Smooth muscle cell (in vitro differentiated cells): Measurements from ENCODE around the gene HES4. TPM values are rescaled to one million over a fixed set of nuclear protein-coding genes. Genes with fewer than 3 reads are reported as not detected.

ENCODE experiments used
- DNase-seq: peaks from one replicate; lab custom pipeline; 2025; ENCODE audit not compliant: unreplicated experiment; lab: John Stamatoyannopoulos, UW
- H2AFZ ChIP-seq: fragments of 200-600 bp; sonication (generic); 2 replicates; pipeline ENCODE4 v1.6.0; 2016; ENCODE audit warnings: antibody characterized with exemption, low read depth, mild to moderate bottlenecking
- H3F3A ChIP-seq: fragments of 200-600 bp; sonication (generic); 2 replicates; pipeline ENCODE4 v1.6.0; 2017; ENCODE audit warnings: antibody characterized with exemption, low read depth
- H3K27ac ChIP-seq: fragments of 200-600 bp; sonication (generic); 2 replicates; pipeline ENCODE4 v1.5.1; 2016; ENCODE audit warnings: low read depth, mild to moderate bottlenecking
- H3K27me3 ChIP-seq: fragments of 200-600 bp; sonication (generic); 2 replicates; pipeline ENCODE4 v1.6.1; 2016; ENCODE audit warnings: low read depth, mild to moderate bottlenecking
- H3K36me3 ChIP-seq: fragments of 200-600 bp; sonication (generic); 2 replicates; pipeline ENCODE4 v1.5.1; 2016; ENCODE audit warnings: low read depth
- H3K4me1 ChIP-seq: fragments of 200-600 bp; sonication (generic); 2 replicates; pipeline ENCODE4 v1.5.1; 2016; ENCODE audit warnings: low read depth
- H3K4me2 ChIP-seq: fragments of 200-600 bp; sonication (generic); 2 replicates; pipeline ENCODE4 v1.6.0; 2016; ENCODE audit warnings: mild to moderate bottlenecking
- H3K4me3 ChIP-seq: fragments of 200-600 bp; sonication (generic); 2 replicates; pipeline ENCODE4 v1.5.1; 2016; ENCODE audit warnings: mild to moderate bottlenecking
- H3K79me2 ChIP-seq: fragments of 200-600 bp; sonication (generic); 2 replicates; pipeline ENCODE4 v1.6.0; 2016; ENCODE audit warnings: low read depth, mild to moderate bottlenecking
- H3K9ac ChIP-seq: fragments of 200-600 bp; sonication (generic); 2 replicates; pipeline ENCODE4 v1.6.0; 2016; ENCODE audit warnings: low read depth
- H3K9me3 ChIP-seq: fragments of 200-600 bp; sonication (generic); replicated peaks from 2 replicates; pipeline ENCODE4 v1.5.1; 2016; ENCODE audit warnings: low read depth
- H4K20me1 ChIP-seq: fragments of 200-600 bp; sonication (generic); 2 replicates; pipeline ENCODE4 v1.6.0; 2016; ENCODE audit warnings: low read depth
- WGBS: methylation state at CpG from one replicate; pipeline ENCODE4 v1.1.7; 2016; ENCODE audit warnings: low lambda C conversion rate; 5-methylcytosine and 5-hydroxymethylcytosine counted together
- polyA plus RNA-seq: library from polyadenylated mRNA; unstranded; fragments of >200 nt; fragmentation: Nextera tagmentation; extraction: Ambion mirVana; gene quantifications from 2 replicates; pipeline ENCODE4 v1.2.1, GENCODE V29; 2016
- total RNA-seq: library from RNA; depleted of rRNA; stranded (reverse); fragments of >200 nt; gene quantifications from 2 replicates; pipeline ENCODE4 v1.2.3, GENCODE V29; 2014
- TF ChIP-seq, protein P1 (sequence below): fragments of 200-600 bp; sonication (generic); IDR thresholded peaks from 2 replicates; pipeline ENCODE4 v1.5.1; 2017; ENCODE audit warnings: borderline replicate concordance, mild to moderate bottlenecking, antibody characterized with exemption; ENCODE audit not compliant: insufficient read depth, poor library complexity, severe bottlenecking

Gene HES4
- total and polyA plus RNA-seq, 2 experiments from 2014 or later = 57.0 to 72.0 TPM

DNA sequence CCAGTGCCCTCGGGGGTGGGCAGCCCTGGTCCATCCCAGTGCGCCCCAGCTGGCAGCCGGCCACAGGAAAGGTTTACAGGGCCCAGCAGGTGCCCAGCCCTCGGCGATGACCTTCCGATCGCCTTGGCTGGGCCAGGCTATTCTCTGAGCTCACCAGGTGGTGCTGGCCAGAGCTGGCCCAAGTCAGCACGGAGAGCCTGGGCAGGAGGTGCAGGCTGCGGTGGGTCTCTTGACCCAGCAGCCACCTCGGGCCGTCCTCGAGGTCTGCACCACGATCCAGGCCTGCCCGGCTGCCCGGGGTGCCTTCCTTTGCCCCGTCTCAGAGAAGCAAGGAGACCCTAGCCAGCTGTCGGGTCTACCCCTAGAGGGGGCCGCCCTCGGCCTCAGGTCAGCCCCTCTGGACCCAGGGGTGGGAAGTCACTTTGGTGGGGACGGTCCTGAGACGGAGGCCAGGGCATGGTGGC, 18.4 kb downstream of the HES4 start:
- no peak overlapping the region for H3K9ac ChIP-seq
- H3K4me3 ChIP-seq = no peak overlapping the region
- H3K27me3 ChIP-seq = peaks cover 15% of the 10 kb centered on the region
- TF ChIP-seq, protein P1, sequence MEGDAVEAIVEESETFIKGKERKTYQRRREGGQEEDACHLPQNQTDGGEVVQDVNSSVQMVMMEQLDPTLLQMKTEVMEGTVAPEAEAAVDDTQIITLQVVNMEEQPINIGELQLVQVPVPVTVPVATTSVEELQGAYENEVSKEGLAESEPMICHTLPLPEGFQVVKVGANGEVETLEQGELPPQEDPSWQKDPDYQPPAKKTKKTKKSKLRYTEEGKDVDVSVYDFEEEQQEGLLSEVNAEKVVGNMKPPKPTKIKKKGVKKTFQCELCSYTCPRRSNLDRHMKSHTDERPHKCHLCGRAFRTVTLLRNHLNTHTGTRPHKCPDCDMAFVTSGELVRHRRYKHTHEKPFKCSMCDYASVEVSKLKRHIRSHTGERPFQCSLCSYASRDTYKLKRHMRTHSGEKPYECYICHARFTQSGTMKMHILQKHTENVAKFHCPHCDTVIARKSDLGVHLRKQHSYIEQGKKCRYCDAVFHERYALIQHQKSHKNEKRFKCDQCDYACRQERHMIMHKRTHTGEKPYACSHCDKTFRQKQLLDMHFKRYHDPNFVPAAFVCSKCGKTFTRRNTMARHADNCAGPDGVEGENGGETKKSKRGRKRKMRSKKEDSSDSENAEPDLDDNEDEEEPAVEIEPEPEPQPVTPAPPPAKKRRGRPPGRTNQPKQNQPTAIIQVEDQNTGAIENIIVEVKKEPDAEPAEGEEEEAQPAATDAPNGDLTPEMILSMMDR = no peak
- H3K4me2 ChIP-seq = no peak overlapping the region
- H3K27ac ChIP-seq = no peak overlapping the region
- H3K4me1 ChIP-seq = no peaks in the 10 kb centered on the region
- H2AFZ ChIP-seq = no peak overlapping the region
- no peaks in the 10 kb centered on the region for H3K79me2 ChIP-seq
- H3F3A ChIP-seq = no peaks in the 10 kb centered on the region
- no peak for DNase-seq
- no peaks in the 10 kb centered on the region for H3K36me3 ChIP-seq
- 88% methylated on average over 21 of the region's 21 CpGs for WGBS
- no peaks in the 10 kb centered on the region for H4K20me1 ChIP-seq
- H3K9me3 ChIP-seq = no peaks in the 10 kb centered on the region

DNA sequence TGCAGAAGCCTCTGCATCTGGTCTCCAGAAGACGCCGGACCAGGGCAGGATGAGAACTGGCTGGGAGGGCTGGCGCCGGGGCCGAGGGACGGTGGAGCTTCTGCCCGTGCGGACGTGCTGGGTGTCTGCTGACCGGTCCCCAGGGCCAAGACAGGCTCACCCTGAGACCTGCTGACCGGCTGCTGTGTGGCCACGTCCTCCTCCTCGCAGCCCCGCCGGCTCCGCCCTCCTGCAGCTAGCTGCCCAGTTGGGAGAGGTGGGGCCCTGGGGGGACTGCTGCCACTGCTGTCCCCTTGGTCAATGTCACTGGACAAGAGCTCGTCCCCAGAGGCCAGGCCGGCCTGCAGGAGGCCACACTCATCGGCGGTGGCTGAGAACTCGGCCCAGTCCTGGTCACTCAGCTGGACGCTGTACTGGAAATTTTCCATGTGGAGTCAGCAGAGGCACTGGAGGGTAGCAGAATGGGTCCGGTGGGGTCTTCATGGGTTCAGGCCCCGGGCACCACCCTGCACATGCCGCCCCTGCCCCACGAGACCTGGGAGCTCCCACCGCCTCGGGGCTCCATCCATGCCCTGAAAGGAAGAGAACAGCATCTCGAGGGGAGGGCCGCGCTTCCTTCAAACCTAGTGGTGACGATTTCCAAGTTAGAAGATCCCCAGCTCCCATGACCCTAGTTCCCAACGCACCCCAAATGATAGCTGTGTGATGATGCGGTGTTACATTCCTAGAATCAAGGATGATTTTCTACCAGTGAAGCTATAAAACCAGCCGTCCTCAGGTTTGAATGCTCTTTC, 19.1 kb downstream of the HES4 start:
- Histone ChIP-seq H3K27me3 (peaks cover 15% of the 10 kb centered on the region), H3K4me3 (no peak overlapping the region), H3K4me1 (no peaks in the 10 kb centered on the region), H4K20me1 (no peaks in the 10 kb centered on the region), H3K9me3 (no peaks in the 10 kb centered on the region), H2AFZ (no peak overlapping the region), H3K79me2 (no peaks in the 10 kb centered on the region), H3F3A (no peaks in the 10 kb centered on the region), H3K36me3 (no peaks in the 10 kb centered on the region), H3K9ac (no peak overlapping the region), H3K4me2 (no peak overlapping the region), H3K27ac (no peak overlapping the region)
- TF ChIP-seq, protein P1 = no peak
- 87% methylated on average over 35 of the region's 35 CpGs for WGBS
- no peak for DNase-seq

DNA sequence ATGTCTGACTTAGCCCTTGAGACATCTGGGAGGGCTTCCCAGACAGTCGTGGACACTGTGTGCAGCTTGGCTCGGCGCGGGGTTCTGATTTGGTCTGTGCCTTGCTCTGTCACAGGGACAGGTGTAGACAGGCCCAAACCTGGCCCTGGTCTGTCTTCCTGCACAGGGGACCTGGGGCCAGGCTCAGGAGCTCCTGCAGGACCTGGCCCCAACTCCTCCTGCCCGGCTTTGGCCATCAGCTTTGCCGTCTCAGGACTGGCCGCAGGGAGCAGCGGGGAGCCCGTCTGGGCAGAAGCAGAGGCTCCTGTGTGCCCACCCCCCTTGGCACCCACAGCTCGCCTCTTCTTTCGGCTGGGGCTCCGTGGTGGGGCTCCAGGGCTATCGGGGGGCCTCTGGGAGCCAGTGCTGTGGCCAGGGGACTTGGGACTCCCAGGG, 19.7 kb downstream of the HES4 start:
- peaks cover 9% of the 10 kb centered on the region for H3K27me3 ChIP-seq
- no peak overlapping the region for H3K4me2 ChIP-seq
- TF ChIP-seq, protein P1 = no peak
- 89% methylated on average over 13 of the region's 13 CpGs for WGBS
- H3K9ac ChIP-seq = no peak overlapping the region
- H4K20me1 ChIP-seq = no peaks in the 10 kb centered on the region
- H3K27ac ChIP-seq = no peak overlapping the region
- H3K9me3 ChIP-seq = no peaks in the 10 kb centered on the region
- no peaks in the 10 kb centered on the region for H3F3A ChIP-seq
- H3K4me3 ChIP-seq = no peak overlapping the region
- DNase-seq = no peak
- no peaks in the 10 kb centered on the region for H3K4me1 ChIP-seq
- H2AFZ ChIP-seq = no peak overlapping the region
- H3K36me3 ChIP-seq = no peaks in the 10 kb centered on the region
- H3K79me2 ChIP-seq = no peaks in the 10 kb centered on the region

DNA sequence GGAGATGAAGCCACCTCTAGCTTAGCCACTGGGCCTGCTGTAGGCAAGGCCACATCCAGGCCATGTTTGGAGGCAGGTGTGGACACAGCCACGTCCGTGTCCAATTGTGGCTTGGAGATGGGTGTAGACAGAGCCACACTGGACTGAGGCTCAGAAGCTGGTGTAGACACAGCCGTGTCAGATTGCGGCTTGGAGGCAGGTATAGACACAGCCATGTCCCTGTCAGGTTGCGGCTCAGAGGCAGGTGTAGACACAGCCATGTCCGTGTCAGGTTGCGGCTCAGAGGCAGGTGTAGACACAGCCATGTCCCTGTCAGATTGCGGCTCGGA, 20.2 kb downstream of the HES4 start:
- WGBS = 97% methylated on average over 9 of the region's 9 CpGs
- Histone ChIP-seq H3K4me2 (no peak overlapping the region), H3K9ac (no peak overlapping the region), H3K27me3 (peaks cover 8% of the 10 kb centered on the region), H3K27ac (no peak overlapping the region), H3K9me3 (no peaks in the 10 kb centered on the region), H3K36me3 (no peaks in the 10 kb centered on the region), H3K4me3 (no peak overlapping the region), H3K79me2 (no peaks in the 10 kb centered on the region), H3K4me1 (no peaks in the 10 kb centered on the region), H2AFZ (no peak overlapping the region), H3F3A (no peaks in the 10 kb centered on the region), H4K20me1 (no peaks in the 10 kb centered on the region)
- TF ChIP-seq, protein P1 = no peak
- no peak for DNase-seq
